ENCODE results near the gene LCN12.
"Not testable (repeated sequence)": the region's sequence is repeated elsewhere in the genome, so short reads cannot be mapped to it uniquely, and the experiment has no call there.

LCN12 gene

GRCh38 chr9:136997830-136998234, 45.8 kb downstream of the LCN12 start:
- Mint-ChIP-seq H3K9me3 (no peaks in the 10 kb centered on the region), H3K27me3 (ENCODE audit: low read depth) (peaks cover 8% of the 10 kb centered on the region), H3K4me1 (ENCODE audit: low read depth) (peaks cover 34% of the 10 kb centered on the region), H3K27ac (peak overlapping the region; percentile 69), H3K4me3 (peak overlapping the region; percentile 40), H3K36me3 (ENCODE audit: low read depth) (peaks cover 7% of the 10 kb centered on the region)
- DNase-seq (ENCODE audit: low spot score), result peak; percentile 28

GRCh38 chr9:137000177-137000930, 48.3 kb downstream of the LCN12 start:
- H3K27me3 Mint-ChIP-seq (ENCODE audit: low read depth), result peaks cover 8% of the 10 kb centered on the region
- peak; percentile 48 for DNase-seq (ENCODE audit: low spot score)
- peak overlapping the region; percentile 56 for H3K4me3 Mint-ChIP-seq
- H3K36me3 Mint-ChIP-seq (ENCODE audit: low read depth), result no peaks in the 10 kb centered on the region
- H3K27ac Mint-ChIP-seq, result peak overlapping the region; percentile 78
- H3K4me1 Mint-ChIP-seq (ENCODE audit: low read depth), result peaks cover 27% of the 10 kb centered on the region
- H3K9me3 Mint-ChIP-seq, result no peaks in the 10 kb centered on the region

GRCh38 chr9:137001857-137002645, 50.0 kb downstream of the LCN12 start:
- Mint-ChIP-seq H3K9me3 (no peaks in the 10 kb centered on the region), H3K27ac (no peak overlapping the region), H3K36me3 (ENCODE audit: low read depth) (no peaks in the 10 kb centered on the region), H3K4me3 (no peak overlapping the region), H3K27me3 (ENCODE audit: low read depth) (peaks cover 8% of the 10 kb centered on the region), H3K4me1 (ENCODE audit: low read depth) (peaks cover 24% of the 10 kb centered on the region)
- DNase-seq (ENCODE audit: low spot score), result no peak

- no peak overlapping the region for H3K27ac Mint-ChIP-seq
- peaks cover 6% of the 10 kb centered on the region for H3K27me3 Mint-ChIP-seq (ENCODE audit: low read depth)
- no peak overlapping the region for H3K4me3 Mint-ChIP-seq
- no peak for DNase-seq (ENCODE audit: low spot score)
- peaks cover 23% of the 10 kb centered on the region for H3K4me1 Mint-ChIP-seq (ENCODE audit: low read depth)
- H3K9me3 Mint-ChIP-seq, result no peaks in the 10 kb centered on the region
- H3K36me3 Mint-ChIP-seq (ENCODE audit: low read depth), result no peaks in the 10 kb centered on the region
These were observed 50.6 kb downstream of the LCN12 start for GRCh38 chr9:137002646-137003041.

- H3K27ac Mint-ChIP-seq; H3K27me3 Mint-ChIP-seq (ENCODE audit: low read depth); H3K9me3 Mint-ChIP-seq; H3K4me3 Mint-ChIP-seq; H3K36me3 Mint-ChIP-seq (ENCODE audit: low read depth); H3K4me1 Mint-ChIP-seq (ENCODE audit: low read depth); DNase-seq (ENCODE audit: low spot score): not testable (repeated sequence)
These were observed 52.2 kb downstream of the LCN12 start for GRCh38 chr9:137004285-137004684.
